Left ventricle myocardium superior (tissue), 1 donor: ENCODE data around the gene NAA35. TPM values are rescaled to one million over a fixed set of nuclear protein-coding genes. Genes with fewer than 3 reads are reported as not detected.
"Not testable (repeated sequence)": the region's sequence is repeated elsewhere in the genome, so short reads cannot be mapped to it uniquely, and the experiment has no call there.

Experiments used
- ATAC-seq: fragments of 200-7000 bp; cut with Tn5 transposase; one replicate; pipeline ENCODE4 v1.9.1; 2020; ENCODE audit warnings: mild to moderate bottlenecking, moderate library complexity
- DNase-seq: peaks from one replicate; pipeline ENCODE4 v3.0.0-alpha.2; 2020
- intact Hi-C: fragments of 100-400 bp; cut with micrococcal nuclease; formaldehyde crosslinking; loops from one replicate; pipeline ENCODE4 v1.11.0; 2022
- total RNA-seq: library from RNA; stranded (reverse); fragmentation: NEBNext Ultra II Directional; extraction: Animal tissue kit (Norgen Biotek cat#: 25700); gene quantifications from one replicate; pipeline ENCODE4 v1.2.1, GENCODE V29; 2021
- donor health status: DM: no; HTN: yes; CAD: no; lungs with severe emphysema.

NAA35 gene
- total RNA-seq, 1 donor from 2014 or later: 18.2 TPM

DNA sequence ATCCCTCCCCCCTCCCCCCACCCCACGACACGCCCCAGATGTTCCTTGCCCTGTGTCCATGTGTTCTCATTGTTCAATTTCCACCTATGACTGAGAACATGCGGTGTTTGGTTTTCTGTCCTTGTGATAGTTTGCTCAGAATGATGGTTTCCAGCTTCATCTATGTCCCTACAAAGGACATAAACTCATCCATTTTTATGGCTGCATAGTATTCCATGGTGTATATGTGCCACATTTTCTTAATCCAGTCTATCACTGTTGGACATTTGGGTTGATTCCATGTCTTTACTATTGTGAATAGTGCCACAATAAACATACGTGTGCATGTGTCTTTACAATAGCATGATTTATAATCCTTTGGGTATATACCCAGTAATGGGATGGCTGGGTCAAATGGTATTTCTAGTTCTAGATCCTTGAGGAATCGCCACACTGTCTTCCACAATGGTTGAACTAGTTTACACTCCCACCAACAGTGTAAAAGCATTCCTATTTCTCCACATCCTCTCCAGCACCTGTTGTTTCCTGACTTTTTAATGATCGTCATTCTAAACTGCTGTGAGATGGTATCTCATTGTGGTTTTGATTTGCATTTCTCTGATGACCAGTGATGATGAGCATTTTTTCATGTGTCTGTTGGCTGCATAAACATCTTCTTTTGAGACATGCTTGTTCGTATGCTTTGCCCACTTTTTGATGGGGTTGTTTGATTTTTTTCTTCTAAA lies 107.2 kb downstream of the NAA35 start:
- intact Hi-C loops, ATAC-seq, DNase-seq: not testable (repeated sequence)

DNA sequence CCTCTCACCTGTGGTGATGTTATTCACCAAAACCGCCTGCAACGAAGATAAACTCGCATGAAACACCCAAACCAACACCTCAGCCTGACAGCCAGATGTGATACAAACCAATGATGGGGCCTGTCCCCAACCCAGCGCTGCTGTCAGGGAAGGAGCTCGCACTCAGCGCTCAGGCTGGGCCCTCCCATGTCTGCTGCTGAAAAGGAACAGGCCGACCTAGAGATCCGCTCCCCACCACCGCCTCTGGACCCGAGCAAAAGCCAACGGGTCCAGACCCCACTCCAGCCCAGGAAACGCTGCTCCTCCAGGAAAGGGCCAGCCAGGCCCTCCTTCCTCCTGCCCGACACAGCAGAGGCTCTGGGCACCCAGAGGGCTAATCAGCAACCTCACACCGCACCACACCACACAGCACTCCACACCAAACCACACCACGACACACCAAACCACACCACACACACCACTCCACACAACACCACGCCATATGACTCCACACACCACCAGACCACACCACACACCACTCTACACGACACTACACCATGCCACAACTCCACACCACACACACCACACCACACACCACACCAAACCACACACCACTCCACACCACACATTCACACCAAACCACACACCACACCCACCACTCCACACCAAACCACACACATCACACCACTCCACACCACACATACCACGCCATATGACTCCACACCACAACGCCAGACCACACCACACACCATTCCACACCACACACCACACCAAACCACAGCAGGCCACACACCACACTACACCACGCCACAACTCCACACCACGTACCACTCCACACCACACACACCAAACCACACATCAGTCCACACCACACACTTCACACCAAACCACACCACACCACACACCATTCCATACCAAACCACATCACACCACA lies 111.9 kb downstream of the NAA35 start:
- intact Hi-C loops: no loop called here
- DNase-seq (no peak), ATAC-seq (no peak)

DNA sequence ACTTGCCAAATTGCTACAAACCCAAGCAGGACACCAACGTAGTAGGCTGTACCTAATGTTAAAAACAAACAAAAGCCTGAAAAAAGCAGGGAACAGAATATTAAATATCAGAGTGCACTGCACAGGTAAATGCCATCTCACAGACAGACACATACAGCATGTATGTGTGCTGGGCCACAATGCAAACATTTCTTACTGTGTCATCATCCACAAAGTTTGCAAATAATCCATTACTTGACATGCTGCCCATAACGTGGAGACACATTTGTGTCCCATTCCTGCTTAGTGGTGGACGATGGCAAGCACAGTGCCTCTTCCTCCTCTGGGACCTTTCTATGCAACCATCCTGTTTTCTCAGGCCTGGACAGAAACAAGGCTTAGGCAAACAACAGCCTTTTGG lies 113.7 kb downstream of the NAA35 start:
- intact Hi-C loops: no loop called here
- ATAC-seq (no peak), DNase-seq (no peak)

DNA sequence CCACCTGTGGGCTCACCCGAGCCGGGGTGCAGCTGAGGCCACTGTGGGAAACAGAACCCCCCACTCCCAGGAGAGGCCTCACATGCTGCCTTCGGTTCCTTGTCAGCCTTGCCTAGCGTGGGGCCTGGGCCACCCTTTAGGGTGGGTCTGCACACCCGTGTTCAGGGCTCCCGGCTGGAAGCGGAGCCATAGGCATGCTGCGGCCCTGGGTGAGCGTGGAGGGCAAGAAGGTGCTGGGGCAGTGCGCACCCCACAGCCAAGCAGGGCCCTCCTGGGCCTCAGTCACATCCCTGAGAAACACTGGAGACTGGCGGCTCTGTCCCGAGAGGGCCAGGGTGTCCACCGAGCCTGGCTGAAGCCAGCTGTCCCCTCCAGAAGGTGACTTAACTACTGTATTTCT lies 116.5 kb downstream of the NAA35 start:
- DNase-seq: no peak
- intact Hi-C loops: no loop called here
- ATAC-seq: no peak

DNA sequence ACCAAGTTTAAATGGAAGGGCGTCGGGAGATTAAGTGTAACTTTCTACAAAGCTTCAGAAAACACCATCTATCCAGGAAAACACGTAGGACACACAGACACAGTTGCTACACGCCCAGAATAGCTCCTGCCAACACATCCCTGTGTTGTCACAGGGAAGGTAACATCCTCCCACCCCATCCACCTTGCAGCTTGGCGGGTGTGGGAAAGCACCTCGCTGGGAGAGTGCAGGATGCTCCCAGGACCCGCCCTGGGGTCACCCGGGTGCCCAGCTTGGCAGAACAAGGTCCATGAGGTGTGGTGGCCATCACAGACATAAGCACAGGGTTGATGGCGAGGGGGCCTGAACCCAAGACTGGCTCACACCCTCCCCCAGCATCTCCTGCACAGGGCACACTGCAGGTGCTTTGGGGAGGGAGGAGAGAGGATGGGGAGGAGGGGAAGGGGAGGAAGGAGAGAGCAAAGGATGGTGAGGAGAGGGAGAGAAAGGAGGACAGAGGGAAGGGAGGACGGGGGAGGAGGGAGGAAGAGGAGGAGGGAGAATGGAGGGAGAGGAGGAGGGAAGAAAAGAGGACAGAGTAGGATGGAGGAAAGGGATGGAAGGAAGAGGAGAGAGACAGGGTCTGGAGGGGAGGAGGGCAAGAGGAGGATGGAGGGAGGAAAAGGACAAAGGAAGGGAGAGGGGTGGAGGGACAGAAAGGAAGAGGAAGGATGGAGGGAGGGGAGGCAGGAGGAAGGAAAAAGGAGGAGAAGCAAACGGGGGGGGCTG lies 121.2 kb downstream of the NAA35 start:
- ATAC-seq (no peak), DNase-seq (no peak)
- intact Hi-C loops: no loop called here

DNA sequence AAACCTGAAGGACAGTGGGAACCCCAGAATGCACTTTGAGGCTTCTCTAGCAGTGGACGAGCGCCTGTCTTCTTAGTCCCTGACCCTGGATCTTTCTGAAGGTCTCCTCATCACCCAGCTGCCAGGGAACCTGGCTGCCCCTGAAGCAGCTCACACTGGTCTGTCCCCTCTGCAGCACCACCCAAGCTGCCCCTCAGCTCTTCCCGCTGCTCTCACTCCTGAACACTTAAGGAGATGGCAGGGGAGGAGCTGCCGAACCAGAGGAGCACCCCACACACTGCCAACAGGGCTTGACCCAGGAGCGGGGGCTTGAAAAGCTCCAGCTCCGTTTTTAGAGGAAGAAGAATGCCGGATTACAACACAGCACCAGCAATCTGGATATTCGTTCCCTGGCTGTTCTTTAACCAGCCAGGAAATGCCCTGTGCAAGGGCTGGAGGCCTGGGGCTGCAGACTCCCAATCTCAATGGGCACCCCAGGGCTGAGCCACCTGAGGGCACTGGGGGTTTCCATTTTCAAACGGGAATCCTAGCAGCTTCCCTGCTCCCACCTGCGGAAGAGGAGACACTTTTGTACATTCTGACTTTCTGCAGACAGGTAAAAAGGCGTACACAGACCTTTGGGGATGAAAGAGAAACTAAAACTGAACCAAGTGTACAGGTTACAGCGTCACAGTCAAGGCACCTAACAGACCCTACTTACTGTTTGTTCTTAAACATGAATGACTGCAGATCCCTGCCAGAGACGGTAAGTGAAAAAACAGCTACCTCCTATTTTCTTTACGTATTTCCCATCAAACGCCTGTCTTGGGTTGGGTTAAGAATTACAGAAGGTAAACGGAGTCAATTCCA lies 122.1 kb downstream of the NAA35 start:
- DNase-seq (no peak), ATAC-seq (no peak)
- intact Hi-C loops: no loop called here

DNA sequence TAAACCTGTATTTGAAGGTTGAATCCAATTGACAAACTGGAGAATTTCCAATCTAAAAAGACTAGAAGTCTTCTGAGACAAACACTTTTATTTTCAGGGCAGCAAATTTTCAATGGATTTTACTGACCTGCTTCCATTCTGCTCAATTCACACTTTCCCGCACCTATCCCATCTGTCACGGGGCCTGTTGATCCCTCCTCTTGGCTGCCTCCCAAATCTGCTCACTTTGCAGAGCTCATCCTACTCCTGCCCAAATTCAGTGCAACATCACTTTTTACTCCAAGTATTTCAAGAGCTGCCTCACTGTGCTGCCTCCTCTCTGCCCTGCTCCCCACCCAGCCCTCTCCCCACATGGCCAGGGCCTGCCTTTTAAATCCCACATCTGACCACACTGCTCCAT lies 123.3 kb downstream of the NAA35 start:
- DNase-seq (no peak), ATAC-seq (no peak)
- intact Hi-C loops: no loop called here

DNA sequence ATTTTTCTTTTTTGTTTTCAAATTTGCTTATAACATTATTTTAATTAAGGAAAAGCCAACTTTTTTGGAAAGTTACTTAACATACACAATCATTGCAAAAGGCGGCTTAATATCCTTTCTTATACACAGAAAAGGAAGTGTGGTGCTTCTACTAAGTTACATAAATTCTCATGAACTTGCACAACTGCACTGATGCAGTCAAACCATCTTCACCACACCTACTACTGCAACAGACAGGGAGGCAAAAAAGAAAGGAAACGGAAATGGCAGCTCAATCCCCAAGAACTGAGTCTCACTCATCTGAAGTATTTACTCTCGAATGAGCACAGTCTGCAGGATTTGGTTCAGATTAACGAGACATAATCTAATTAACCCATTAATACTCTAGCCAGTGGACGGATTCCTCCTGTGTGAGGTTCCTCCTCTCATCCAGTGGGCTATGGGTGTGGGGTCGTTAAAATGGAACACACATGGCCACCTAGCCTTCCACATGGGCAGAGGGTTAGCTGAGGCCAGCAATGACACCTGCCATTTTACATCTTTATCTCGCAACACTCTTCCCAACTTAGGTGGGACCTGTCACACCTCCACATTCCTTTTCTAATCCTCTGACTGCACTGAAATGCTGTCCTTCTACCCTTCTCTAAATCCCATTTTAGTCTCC lies 128.4 kb downstream of the NAA35 start:
- intact Hi-C loops: no loop called here
- no peak for DNase-seq
- ATAC-seq: no peak

Other genes starting within 250 kb of the NAA35 start
- 64.4 TPM for gene AGTPBP1, start 199.2 kb upstream of the NAA35 start, total RNA-seq
- 4.7 TPM for gene GOLM1, start 158.4 kb downstream of the NAA35 start, total RNA-seq